ENCODE measurements around the gene CCDC92. TPM values are rescaled to one million over a fixed set of nuclear protein-coding genes. Genes with fewer than 3 reads are reported as not detected.
A peak's percentile ranks its signal among the peaks of the same experiment; 100 is the strongest.

Gene CCDC92
- total and polyA plus RNA-seq, 12 donors, result 7.8 to 65.9 (median 23.7) TPM

GRCh38 chr12:123971449-123971769, 1.2 kb downstream of the CCDC92 start:
- peaks cover 4 to 23% of the 10 kb centered on the region in 2 donors for H3K4me1 ChIP-seq (replicated peaks in 1 of 2)
- DNase-seq, result no peak
- no peaks in the 10 kb centered on the region for H3K36me3 ChIP-seq (replicated peaks in 1 of 2)
- no peak for TF ChIP-seq POLR2A (IDR thresholded peaks at IDR 0.05)
- TF ChIP-seq CTCF (IDR thresholded peaks at IDR 0.05), result no peak
- H3K4me3 ChIP-seq, result peak overlapping the region in 2 of 4 donors; percentile 78 to 79
- no peaks in the 10 kb centered on the region for H3K9me3 ChIP-seq (replicated peaks in 1 of 3)
- H3K27me3 ChIP-seq, result no peaks in the 10 kb centered on the region
- 28 to 37% (median 29%) methylated on average over 10 of the region's 10 CpGs for WGBS, 4 donors
- intact Hi-C loops (cut with DNase I), result no loop called here
- H3K27ac ChIP-seq, result peak overlapping the region in 4 of 5 donors; percentile 80 to 96 (median 85)

GRCh38 chr12:123967121-123967586, 5.5 kb downstream of the CCDC92 start:
- no peak for DNase-seq
- Histone ChIP-seq H3K36me3 (replicated peaks in 1 of 2) (no peaks in the 10 kb centered on the region), H3K9me3 (replicated peaks in 1 of 3) (peaks cover 0 to 4% (median 0%) of the 10 kb centered on the region in 3 donors), H3K27ac (no peak overlapping the region), H3K4me3 (no peak overlapping the region), H3K4me1 (replicated peaks in 1 of 2) (peaks cover 0 to 9% of the 10 kb centered on the region in 2 donors), H3K27me3 (no peaks in the 10 kb centered on the region)
- intact Hi-C loops (cut with DNase I), result loop anchor here in 1 of 2 donors (5.0 kb wide), 1 partner anchor 60 kb away; no protein-coding TSS in a partner anchor
- TF ChIP-seq CTCF (IDR thresholded peaks at IDR 0.05), result no peak
- TF ChIP-seq POLR2A (IDR thresholded peaks at IDR 0.05), result no peak
- WGBS, 4 donors, result 70 to 81% (median 73%) methylated on average over 8 of the region's 8 CpGs

- no peaks in the 10 kb centered on the region for H3K36me3 ChIP-seq (replicated peaks in 1 of 2)
- intact Hi-C loops (cut with DNase I), result loop anchor here in 1 of 2 donors (5.0 kb wide), 1 partner anchor 59 kb away; no protein-coding TSS in a partner anchor
- 88 to 92% (median 90%) methylated on average over 3 of the region's 3 CpGs for WGBS, 4 donors
These were observed 6.0 kb downstream of the CCDC92 start for GRCh38 chr12:123966596-123966995.

GRCh38 chr12:123965382-123965781, 7.2 kb downstream of the CCDC92 start:
- H3K27ac ChIP-seq, result no peak overlapping the region
- H3K9me3 ChIP-seq (replicated peaks in 1 of 3), result peaks cover 0 to 4% (median 0%) of the 10 kb centered on the region in 3 donors
- intact Hi-C loops (cut with DNase I), result loop anchor here in 1 of 2 donors (5.0 kb wide), 1 partner anchor 58 kb away; no protein-coding TSS in a partner anchor
- no peak overlapping the region for H3K4me3 ChIP-seq
- H3K4me1 ChIP-seq (replicated peaks in 1 of 2), result no peaks in the 10 kb centered on the region
- H3K36me3 ChIP-seq (replicated peaks in 1 of 2), result no peaks in the 10 kb centered on the region
- DNase-seq, result no peak
- 47 to 63% (median 51%) methylated on average over 5 of the region's 5 CpGs for WGBS, 4 donors
- TF ChIP-seq POLR2A (IDR thresholded peaks at IDR 0.05) (no peak), CTCF (IDR thresholded peaks at IDR 0.05) (no peak)
- no peaks in the 10 kb centered on the region for H3K27me3 ChIP-seq

More at GRCh38 chr12:123966596-123966995, 6.0 kb downstream of the CCDC92 start:
- no peaks in the 10 kb centered on the region for H3K27me3 ChIP-seq
- peaks cover 0 to 9% of the 10 kb centered on the region in 2 donors for H3K4me1 ChIP-seq (replicated peaks in 1 of 2)
- no peak for DNase-seq
- no peak overlapping the region for H3K27ac ChIP-seq
- H3K9me3 ChIP-seq (replicated peaks in 1 of 3), result peaks cover 0 to 4% (median 0%) of the 10 kb centered on the region in 3 donors
- TF ChIP-seq CTCF (IDR thresholded peaks at IDR 0.05) (no peak), POLR2A (IDR thresholded peaks at IDR 0.05) (no peak)
- no peak overlapping the region for H3K4me3 ChIP-seq
